Mucosa of rectum (tissue), 2 donors: ENCODE results near the gene KCNT1.

Source experiments
- H3K27ac ChIP-seq, 2 donors: one replicate each; pipeline ENCODE4 v1.7.0; 2013; ENCODE audit warnings: inconsistent platforms in 2 of 2, low read depth in 2 of 2, low read length in 2 of 2
- H3K27me3 ChIP-seq, 2 donors: one replicate each; pipeline ENCODE4 v1.7.0; 2013; ENCODE audit warnings: low read length in 2 of 2; ENCODE audit not compliant: control insufficient read depth in 2 of 2, insufficient read depth in 2 of 2
- H3K36me3 ChIP-seq, 2 donors: one replicate each; pipeline ENCODE4 v1.7.0; 2013; ENCODE audit warnings: low read length in 2 of 2; ENCODE audit not compliant: control insufficient read depth in 2 of 2, insufficient read depth in 2 of 2
- H3K4me1 ChIP-seq, 2 donors: one replicate each; pipeline ENCODE4 v1.7.0; 2013; ENCODE audit warnings: low read length in 2 of 2, mild to moderate bottlenecking in 1 of 2; ENCODE audit not compliant: control insufficient read depth in 2 of 2, insufficient read depth in 2 of 2
- H3K4me3 ChIP-seq, 2 donors: one replicate each; pipeline ENCODE4 v1.7.0; 2013; ENCODE audit warnings: low read length in 2 of 2
- H3K9ac ChIP-seq, 2 donors: one replicate each; pipeline ENCODE4 v1.7.0; 2013; ENCODE audit warnings: low read length in 2 of 2, low read depth in 1 of 2, mild to moderate bottlenecking in 1 of 2
- H3K9me3 ChIP-seq, 2 donors: one replicate each; pipeline ENCODE4 v1.7.0; 2013; ENCODE audit warnings: low read length in 2 of 2; ENCODE audit not compliant: control insufficient read depth in 2 of 2
- donor health status: healthy.
- donor health status: Normal muscosa, but diverticular disease.

KCNT1 gene

GRCh38 chr9:135788576-135789300, 86.8 kb downstream of the KCNT1 start:
- no peaks in the 10 kb centered on the region for H3K4me1 ChIP-seq
- no peak overlapping the region for H3K4me3 ChIP-seq
- no peaks in the 10 kb centered on the region for H3K36me3 ChIP-seq
- no peak overlapping the region for H3K9ac ChIP-seq
- no peaks in the 10 kb centered on the region for H3K27me3 ChIP-seq
- no peaks in the 10 kb centered on the region for H3K9me3 ChIP-seq
- H3K27ac ChIP-seq: no peak overlapping the region

- no peak overlapping the region for H3K4me3 ChIP-seq
- H3K9ac ChIP-seq: no peak overlapping the region
- no peak overlapping the region for H3K27ac ChIP-seq
- H3K27me3 ChIP-seq: no peaks in the 10 kb centered on the region
- H3K36me3 ChIP-seq: no peaks in the 10 kb centered on the region
- no peaks in the 10 kb centered on the region for H3K9me3 ChIP-seq
- no peaks in the 10 kb centered on the region for H3K4me1 ChIP-seq
Observed at GRCh38 chr9:135789838-135790291, 87.9 kb downstream of the KCNT1 start.

DNA sequence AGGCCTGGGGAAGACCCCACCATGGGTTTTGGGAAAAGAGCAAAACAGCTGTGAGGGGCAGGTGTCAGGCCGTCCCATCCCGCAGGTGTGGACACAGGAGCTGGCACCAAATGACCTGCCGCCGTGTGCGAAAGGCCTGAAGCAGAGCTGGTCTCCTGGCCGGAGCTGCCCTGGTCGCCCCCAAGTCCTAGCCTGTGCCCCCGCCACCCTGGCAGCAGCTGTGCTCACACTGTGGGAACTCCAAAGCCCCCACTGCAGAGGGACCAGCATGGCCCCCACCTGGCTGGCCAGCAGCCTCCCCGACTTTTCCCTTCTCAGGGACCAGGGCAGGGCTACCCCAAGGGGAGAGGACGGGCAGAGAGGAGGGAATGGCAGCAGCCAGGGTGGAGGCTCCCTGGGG, 88.4 kb downstream of the KCNT1 start:
- Histone ChIP-seq H3K9me3 (no peaks in the 10 kb centered on the region), H3K4me1 (no peaks in the 10 kb centered on the region), H3K27me3 (no peaks in the 10 kb centered on the region), H3K9ac (no peak overlapping the region), H3K27ac (no peak overlapping the region), H3K36me3 (no peaks in the 10 kb centered on the region), H3K4me3 (no peak overlapping the region)

DNA sequence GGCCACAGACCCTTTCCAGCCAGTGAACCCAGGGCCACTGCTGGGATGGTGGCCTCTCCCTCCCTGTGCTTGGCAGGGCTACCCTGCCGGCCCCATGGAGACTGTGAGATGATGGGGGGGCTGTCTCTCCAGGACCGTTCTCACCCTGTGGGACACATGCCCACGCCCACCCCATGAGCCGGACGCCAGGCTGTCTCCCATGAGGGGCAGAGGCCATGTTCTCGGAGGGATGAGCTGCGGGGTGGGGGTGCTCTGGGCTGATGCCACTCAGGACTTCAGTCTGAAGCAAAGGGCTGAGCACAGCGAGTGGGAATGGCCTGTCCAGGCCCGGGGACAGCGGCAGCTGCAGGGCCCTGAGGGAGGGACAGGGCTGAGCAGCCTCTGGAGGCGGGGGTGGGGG, 88.9 kb downstream of the KCNT1 start:
- Histone ChIP-seq H3K4me3 (no peak overlapping the region), H3K9me3 (no peaks in the 10 kb centered on the region), H3K9ac (no peak overlapping the region), H3K27me3 (no peaks in the 10 kb centered on the region), H3K36me3 (no peaks in the 10 kb centered on the region), H3K4me1 (no peaks in the 10 kb centered on the region), H3K27ac (no peak overlapping the region)

- Histone ChIP-seq H3K4me1 (no peaks in the 10 kb centered on the region), H3K36me3 (no peaks in the 10 kb centered on the region), H3K4me3 (no peak overlapping the region), H3K9ac (no peak overlapping the region), H3K27ac (no peak overlapping the region), H3K27me3 (no peaks in the 10 kb centered on the region), H3K9me3 (no peaks in the 10 kb centered on the region)
Observed at GRCh38 chr9:135791431-135792267, 89.7 kb downstream of the KCNT1 start.

GRCh38 chr9:135792268-135793128, 90.5 kb downstream of the KCNT1 start:
- no peaks in the 10 kb centered on the region for H3K4me1 ChIP-seq
- no peaks in the 10 kb centered on the region for H3K36me3 ChIP-seq
- no peaks in the 10 kb centered on the region for H3K27me3 ChIP-seq
- H3K9ac ChIP-seq: no peak overlapping the region
- no peak overlapping the region for H3K27ac ChIP-seq
- no peak overlapping the region for H3K4me3 ChIP-seq
- no peaks in the 10 kb centered on the region for H3K9me3 ChIP-seq

DNA sequence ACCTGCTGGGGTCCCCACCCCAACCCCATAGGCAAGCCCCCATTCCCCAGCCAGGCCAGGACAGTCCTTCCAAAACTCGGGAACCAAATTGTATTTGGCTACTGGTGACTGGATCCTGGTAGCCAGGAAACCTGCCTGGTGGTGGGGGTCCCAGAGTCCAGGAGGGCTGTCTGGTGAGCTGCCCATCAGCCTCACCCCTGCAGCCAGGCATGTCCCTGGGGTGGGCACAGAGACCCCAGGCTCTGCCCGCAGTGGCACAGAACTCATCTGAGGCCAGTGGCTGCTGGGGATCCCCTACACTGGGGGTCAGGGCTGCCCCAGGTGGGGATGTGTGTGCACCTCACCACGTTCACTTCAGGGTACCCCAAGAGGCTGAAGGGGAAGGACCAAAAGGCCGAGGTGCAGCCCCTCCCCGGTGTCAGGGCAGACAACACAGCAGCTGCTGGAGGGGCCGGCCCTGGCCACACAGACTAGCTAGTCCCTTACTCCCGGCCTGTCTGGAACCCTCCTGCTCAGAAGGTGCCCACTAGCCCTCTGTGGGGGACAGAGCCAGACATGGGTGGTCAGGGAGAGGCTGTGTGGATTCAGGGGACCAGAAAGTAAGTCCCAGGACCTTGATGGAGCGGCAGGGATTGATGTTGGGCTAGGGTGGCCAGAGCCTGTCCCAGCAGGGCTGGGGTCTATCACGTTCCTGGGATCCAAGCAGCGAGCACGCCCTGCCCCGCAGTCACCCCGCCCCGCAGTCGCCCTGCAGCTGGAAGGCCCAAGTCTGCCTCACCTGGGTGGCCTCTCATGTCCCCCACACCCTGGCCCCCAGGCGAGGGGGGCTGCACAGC, 91.5 kb downstream of the KCNT1 start:
- Histone ChIP-seq H3K4me3 (no peak overlapping the region), H3K27ac (no peak overlapping the region), H3K9ac (no peak overlapping the region), H3K36me3 (no peaks in the 10 kb centered on the region), H3K9me3 (no peaks in the 10 kb centered on the region), H3K27me3 (no peaks in the 10 kb centered on the region), H3K4me1 (no peaks in the 10 kb centered on the region)

- H3K4me3 ChIP-seq: no peak overlapping the region
- no peak overlapping the region for H3K27ac ChIP-seq
- H3K27me3 ChIP-seq: no peaks in the 10 kb centered on the region
- no peaks in the 10 kb centered on the region for H3K4me1 ChIP-seq
- H3K36me3 ChIP-seq: no peaks in the 10 kb centered on the region
- no peak overlapping the region for H3K9ac ChIP-seq
- no peaks in the 10 kb centered on the region for H3K9me3 ChIP-seq
Observed at GRCh38 chr9:135794057-135794335, 92.0 kb downstream of the KCNT1 start.

DNA sequence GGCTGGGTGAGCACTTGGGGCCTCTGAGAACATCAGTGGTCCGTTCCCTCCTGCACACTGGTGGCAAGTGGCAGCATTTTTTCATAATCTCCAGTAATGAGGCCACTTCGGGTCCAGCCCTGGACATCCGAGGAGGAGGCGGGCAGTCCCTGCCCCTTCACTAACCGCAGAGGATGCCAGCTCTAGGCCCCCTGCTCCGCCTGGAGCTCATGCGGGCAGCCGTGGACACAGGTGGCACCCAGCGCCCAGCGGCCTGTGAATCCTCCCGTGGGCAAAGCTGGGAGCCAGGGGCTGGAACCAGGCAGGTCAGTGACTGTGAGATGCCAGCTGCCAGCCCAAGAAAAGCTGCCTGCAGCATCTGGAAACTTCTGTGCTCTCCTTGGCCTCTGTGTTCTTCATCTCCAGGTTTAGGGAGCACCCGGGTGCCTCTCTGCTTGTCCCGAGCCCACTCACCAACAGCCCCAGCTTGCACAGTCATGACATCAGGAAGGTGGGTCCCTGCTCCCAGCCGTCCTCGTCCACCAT, 92.4 kb downstream of the KCNT1 start:
- H3K4me1 ChIP-seq: no peaks in the 10 kb centered on the region
- no peak overlapping the region for H3K27ac ChIP-seq
- H3K36me3 ChIP-seq: no peaks in the 10 kb centered on the region
- no peak overlapping the region for H3K4me3 ChIP-seq
- H3K9me3 ChIP-seq: no peaks in the 10 kb centered on the region
- H3K27me3 ChIP-seq: no peaks in the 10 kb centered on the region
- no peak overlapping the region for H3K9ac ChIP-seq
